Panc1 (cell line): ENCODE results near the gene PLCB4.

Source experiments
- CTCF ChIP-seq: fragments of 450-650 bp; IDR thresholded peaks from 2 replicates; pipeline ENCODE4 v1.5.1; 2017; ENCODE audit warnings: mild to moderate bottlenecking
- POLR2AphosphoS5 ChIP-seq: IDR thresholded peaks from 2 replicates; pipeline ENCODE4 v1.6.1; 2012; ENCODE audit warnings: mild to moderate bottlenecking, low read depth, low read length, moderate library complexity
- SIN3A ChIP-seq: IDR thresholded peaks from 2 replicates; pipeline ENCODE4 v1.6.1; 2012; ENCODE audit warnings: low read depth, mild to moderate bottlenecking, low read length, moderate library complexity, borderline replicate concordance; ENCODE audit not compliant: insufficient read depth

- TF ChIP-seq CTCF, result no peak
- no peak for TF ChIP-seq POLR2AphosphoS5
- TF ChIP-seq SIN3A, result no peak
Measured at GRCh38 chr20:9235518-9235917, 166.6 kb downstream of the PLCB4 start.
